Effector memory CD4-positive, alpha-beta T cell (primary cell): Measurements from ENCODE around the gene MYBBP1A.

Experiments used
- DNase-seq, 3 donors: peaks; one replicate each; pipeline ENCODE4 v3.0.0-alpha.2; 2020
- H3K27ac ChIP-seq: 2 replicates; pipeline ENCODE4 v1.7.0; 2013; ENCODE audit warnings: mild to moderate bottlenecking, low read length, moderate library complexity; ENCODE audit not compliant: insufficient read depth, poor library complexity, severe bottlenecking
- H3K27me3 ChIP-seq: replicated peaks from 2 replicates; pipeline ENCODE4 v1.7.0; 2013; ENCODE audit warnings: mild to moderate bottlenecking, low read length; ENCODE audit not compliant: insufficient read depth, control insufficient read depth, poor library complexity, severe bottlenecking
- H3K36me3 ChIP-seq: 2 replicates; pipeline ENCODE4 v1.7.0; 2013; ENCODE audit warnings: mild to moderate bottlenecking, low read length, moderate library complexity; ENCODE audit not compliant: control insufficient read depth, insufficient read depth
- H3K4me1 ChIP-seq: 2 replicates; pipeline ENCODE4 v1.7.0; 2013; ENCODE audit warnings: low read length, mild to moderate bottlenecking; ENCODE audit not compliant: control insufficient read depth, insufficient read depth, poor library complexity, severe bottlenecking
- H3K4me3 ChIP-seq: 2 replicates; pipeline ENCODE4 v1.7.0; 2013; ENCODE audit warnings: low read length, low read depth, mild to moderate bottlenecking; ENCODE audit not compliant: insufficient read depth, poor library complexity, severe bottlenecking
- H3K9me3 ChIP-seq: 2 replicates; pipeline ENCODE4 v1.7.0; 2013; ENCODE audit warnings: mild to moderate bottlenecking, low read length, moderate library complexity; ENCODE audit not compliant: control insufficient read depth

Gene MYBBP1A

DNA sequence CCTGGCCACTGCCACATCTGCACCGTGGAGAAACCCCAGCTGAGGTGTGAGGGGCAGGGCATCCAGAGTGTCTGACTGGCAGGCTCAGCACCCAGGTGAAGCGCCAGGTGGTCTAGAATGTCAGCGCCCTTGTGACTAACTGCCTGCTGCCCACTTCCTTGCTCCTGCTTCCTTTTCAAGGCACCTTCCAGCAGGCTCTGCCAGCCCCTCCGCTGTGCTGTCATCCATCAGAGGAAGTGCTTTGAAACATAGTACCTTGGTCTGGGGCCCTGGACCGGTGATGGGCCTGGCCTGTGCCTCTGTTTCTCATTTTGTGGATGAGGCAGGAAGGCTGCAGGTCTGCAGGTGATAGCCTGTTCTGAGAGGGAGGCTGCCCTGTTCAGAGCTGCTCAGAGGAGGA, 51.0 kb downstream of the MYBBP1A start:
- H3K27ac ChIP-seq: no peak overlapping the region
- H3K27me3 ChIP-seq: peaks cover 11% of the 10 kb centered on the region
- H3K9me3 ChIP-seq: no peaks in the 10 kb centered on the region
- H3K4me1 ChIP-seq: peaks cover 26% of the 10 kb centered on the region
- no peak for DNase-seq
- H3K4me3 ChIP-seq: no peak overlapping the region
- H3K36me3 ChIP-seq: no peaks in the 10 kb centered on the region

DNA sequence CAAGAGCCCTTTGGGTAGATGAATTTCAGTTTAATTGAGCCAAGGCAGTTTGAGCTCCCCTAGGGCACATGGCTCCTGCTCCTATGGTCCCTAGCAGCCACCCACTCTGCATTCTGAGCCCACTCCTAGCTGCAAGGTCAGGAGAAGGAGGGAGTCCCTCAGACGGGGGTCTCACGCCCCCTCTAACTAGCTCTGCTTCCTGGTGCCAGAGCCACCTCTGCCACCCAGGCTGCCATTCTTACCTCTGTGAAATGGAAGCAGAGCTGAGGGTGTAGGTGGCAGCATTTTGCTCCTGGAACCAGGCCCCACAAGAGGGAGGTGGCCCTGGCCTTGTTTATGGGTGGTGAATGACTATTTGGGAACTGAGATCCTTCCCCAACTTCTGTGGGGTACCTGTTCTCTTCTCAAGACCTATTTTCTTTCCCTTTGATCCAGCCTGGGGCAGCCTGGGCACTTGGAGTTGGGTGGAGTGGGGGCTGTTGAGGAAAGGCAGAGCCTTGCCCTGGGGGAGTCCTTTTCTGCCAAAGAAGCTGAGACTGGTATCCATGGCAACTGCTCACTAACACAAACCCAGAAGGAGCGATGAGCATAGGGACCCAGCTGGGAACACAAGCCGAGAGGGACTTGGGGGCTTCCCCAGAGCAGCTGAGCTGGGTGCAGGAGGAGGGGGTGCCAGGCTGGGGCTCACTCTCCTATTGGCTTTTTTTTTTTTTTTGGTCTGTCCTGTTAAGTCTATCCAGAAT, 51.7 kb downstream of the MYBBP1A start:
- Histone ChIP-seq H3K36me3 (no peaks in the 10 kb centered on the region), H3K27ac (no peak overlapping the region), H3K4me3 (no peak overlapping the region), H3K27me3 (peaks cover 11% of the 10 kb centered on the region), H3K9me3 (no peaks in the 10 kb centered on the region), H3K4me1 (peaks cover 27% of the 10 kb centered on the region)
- DNase-seq: no peak

DNA sequence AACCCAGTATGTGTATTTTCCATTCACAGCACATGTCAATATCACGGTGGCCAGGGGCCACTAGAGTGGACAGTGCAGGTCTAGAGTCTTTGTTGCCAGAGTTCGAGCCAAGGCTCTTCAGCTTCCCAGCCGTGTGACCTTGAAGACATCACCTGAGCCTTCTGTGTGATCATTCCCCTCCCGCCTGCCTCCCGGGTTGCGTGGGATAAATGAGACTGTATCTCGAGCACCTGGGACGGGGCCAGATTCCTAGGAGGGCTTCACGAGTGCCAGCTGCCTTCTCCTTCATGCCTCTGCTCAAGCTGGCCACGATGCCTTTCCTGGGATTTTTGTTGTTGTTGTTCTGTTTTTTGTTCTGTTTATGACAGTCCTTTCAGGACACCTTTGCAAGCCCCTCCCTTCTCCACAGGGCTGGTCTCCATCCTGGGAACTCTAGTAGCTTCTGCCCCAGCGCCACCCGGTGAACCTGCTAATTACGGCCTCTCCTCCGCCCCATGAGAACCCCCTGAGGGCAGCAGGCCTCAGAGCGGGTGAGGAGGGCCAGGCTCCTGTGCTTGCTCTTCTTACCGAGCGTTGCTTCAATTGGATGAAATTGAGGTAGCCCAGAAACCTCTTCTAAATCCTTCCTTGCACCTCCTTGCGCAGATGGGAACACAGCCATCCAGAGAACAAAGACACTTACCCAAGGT, 52.6 kb downstream of the MYBBP1A start:
- Histone ChIP-seq H3K36me3 (no peaks in the 10 kb centered on the region), H3K27ac (no peak overlapping the region), H3K4me3 (no peak overlapping the region), H3K4me1 (peaks cover 27% of the 10 kb centered on the region), H3K27me3 (peaks cover 11% of the 10 kb centered on the region), H3K9me3 (no peaks in the 10 kb centered on the region)
- DNase-seq: no peak

DNA sequence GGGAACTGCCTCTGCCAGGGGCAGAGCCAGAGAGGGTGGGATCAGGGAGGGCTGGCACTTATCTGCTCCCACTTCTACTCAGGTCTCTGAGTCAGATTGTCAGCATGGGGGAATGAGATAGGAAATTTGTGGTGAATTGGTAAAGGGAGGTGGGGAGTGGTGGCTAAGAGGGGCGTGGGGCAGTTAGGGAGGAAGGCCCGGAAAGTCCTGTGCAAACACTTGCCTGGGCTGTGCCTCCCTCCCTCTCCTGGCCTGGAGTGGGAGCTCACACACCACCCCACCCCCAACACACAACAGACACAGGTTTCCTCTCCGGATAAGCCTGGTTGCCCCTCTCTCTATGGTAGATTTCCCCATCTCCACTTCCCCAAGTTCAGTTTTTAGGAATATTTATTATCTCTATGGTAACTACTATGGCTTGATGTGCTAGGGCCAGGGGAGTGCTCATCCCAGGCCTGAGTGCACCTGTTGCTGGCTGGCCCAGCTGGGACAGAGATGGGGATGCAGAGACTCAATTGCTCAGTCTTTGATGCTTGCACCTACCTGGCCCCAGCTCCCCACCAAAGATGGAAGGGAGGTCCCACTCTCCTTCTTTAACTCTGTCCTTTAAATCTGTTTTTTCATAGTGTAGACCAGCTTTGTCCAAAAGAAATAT, 53.8 kb downstream of the MYBBP1A start:
- Histone ChIP-seq H3K9me3 (no peaks in the 10 kb centered on the region), H3K4me3 (no peak overlapping the region), H3K36me3 (no peaks in the 10 kb centered on the region), H3K27ac (no peak overlapping the region), H3K4me1 (peaks cover 27% of the 10 kb centered on the region), H3K27me3 (peaks cover 11% of the 10 kb centered on the region)
- no peak for DNase-seq

DNA sequence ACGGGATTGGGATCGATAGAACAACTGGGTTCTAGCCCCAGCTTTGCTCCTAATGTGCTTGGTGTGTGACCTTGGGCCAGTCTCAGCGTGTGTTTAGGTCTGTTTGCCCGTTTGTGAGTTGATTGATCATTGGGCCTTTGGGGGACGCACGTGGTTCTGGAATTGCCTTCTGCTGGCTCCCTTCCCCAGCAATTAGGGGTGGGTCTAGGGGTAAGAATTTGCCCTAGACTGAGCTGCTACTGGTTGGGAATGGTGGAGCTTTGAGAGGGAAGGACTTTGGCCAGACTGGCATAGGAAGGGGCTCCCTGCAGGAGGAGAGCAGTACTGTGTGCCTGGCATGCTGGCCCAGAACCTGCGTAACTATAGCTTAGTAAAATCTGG, 55.0 kb downstream of the MYBBP1A start:
- no peaks in the 10 kb centered on the region for H3K9me3 ChIP-seq
- peaks cover 27% of the 10 kb centered on the region for H3K4me1 ChIP-seq
- no peaks in the 10 kb centered on the region for H3K36me3 ChIP-seq
- peaks cover 11% of the 10 kb centered on the region for H3K27me3 ChIP-seq
- peak overlapping the region; percentile 59 for H3K4me3 ChIP-seq
- no peak for DNase-seq
- H3K27ac ChIP-seq: no peak overlapping the region

DNA sequence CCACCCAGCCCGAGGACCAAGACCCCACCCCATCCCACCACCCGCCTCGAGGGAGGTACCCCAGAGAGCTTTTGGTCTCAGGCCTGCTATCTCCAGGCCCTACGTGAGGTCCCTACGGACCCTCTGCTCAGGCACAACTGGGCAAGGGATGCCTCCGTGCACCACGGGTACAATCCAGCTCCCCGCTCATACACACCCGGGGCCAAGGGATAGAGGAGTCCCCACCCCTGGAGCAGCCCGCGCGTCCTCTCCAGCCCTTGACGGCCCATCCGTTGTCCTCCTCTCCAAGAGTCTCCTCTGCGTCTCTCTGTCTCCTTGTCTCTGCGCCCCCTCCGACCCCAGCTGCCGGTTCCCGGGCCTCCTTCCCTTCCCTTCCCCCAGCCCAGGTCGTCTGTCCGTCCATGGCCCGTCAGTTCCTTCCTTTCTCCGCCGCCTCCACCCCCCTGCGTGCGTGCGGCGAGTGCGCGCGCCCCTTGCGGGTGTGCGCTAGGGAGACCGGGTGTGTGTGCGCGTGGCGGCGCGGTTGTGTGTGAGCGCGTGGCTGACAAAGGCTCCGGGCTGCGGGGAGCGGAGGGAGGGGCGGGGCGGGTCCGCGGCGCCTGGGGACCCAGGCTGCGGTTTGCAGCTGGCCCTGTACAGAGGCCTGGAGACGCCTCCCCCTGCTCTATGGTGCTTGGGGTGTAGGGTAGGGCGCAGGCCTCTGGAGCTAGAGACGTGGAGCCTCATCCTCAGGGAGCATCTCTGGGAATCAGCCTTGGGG, 55.6 kb downstream of the MYBBP1A start:
- H3K27ac ChIP-seq: no peak overlapping the region
- H3K9me3 ChIP-seq: no peaks in the 10 kb centered on the region
- H3K4me1 ChIP-seq: peaks cover 27% of the 10 kb centered on the region
- no peaks in the 10 kb centered on the region for H3K36me3 ChIP-seq
- peak overlapping the region; percentile 59 for H3K4me3 ChIP-seq
- H3K27me3 ChIP-seq: peaks cover 11% of the 10 kb centered on the region
- DNase-seq: no peak

DNA sequence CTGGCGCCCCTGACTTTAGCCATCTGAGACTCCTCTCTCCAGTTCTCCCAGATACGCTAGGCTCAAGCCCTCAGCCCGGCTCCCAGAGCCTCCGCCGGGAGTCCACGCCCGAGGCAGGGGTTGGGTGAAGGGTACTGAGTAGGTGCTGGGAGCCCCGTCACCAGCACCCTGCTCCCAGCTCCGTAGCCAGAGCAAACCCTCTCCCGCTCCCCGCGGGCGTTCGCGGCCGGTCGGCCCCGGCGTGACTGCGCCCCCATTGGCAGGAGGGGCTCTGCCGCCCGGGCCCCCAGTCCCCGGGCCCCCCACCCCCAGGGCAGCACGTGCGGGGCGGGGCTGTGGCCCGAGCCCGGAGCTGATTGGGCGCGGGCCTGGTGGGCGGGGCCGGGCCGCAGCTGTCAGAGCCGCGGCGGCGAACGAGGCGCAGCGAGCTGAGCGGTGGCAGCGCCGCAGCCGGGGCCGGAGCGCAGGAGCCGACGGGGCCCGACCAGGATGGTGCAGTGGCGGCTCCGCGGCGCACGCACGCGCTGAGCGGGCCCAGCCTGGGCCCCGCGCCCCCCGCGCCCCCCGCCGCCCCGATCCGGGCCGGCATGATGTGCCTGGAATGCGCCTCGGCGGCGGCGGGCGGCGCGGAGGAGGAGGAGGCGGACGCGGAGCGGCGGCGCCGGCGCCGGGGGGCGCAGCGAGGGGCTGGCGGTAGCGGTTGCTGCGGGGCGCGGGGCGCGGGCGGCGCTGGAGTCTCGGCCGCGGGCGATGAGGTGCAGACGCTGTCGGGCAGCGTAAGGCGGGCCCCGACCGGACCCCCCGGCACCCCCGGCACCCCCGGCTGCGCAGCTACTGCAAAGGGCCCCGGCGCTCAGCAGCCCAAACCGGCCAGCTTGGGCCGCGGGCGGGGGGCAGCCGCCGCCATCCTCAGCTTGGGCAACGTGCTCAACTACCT, 56.5 kb downstream of the MYBBP1A start, which contains the start of gene SPNS2:
Gene SPNS2, plus strand, starts transcription at position 421 of the 937 bp plus-strand sequence. Its CDS starts 167 bp downstream, at position 588.
- peak within 1 kb of the TSS; percentile 59 for H3K4me3 ChIP-seq
- H3K27ac ChIP-seq: no peak within 1 kb of the TSS
- H3K9me3 ChIP-seq: no peaks in the 10 kb centered on the region
- H3K4me1 ChIP-seq: peaks cover 22% of the 10 kb centered on the region
- peaks cover 11% of the 10 kb centered on the region for H3K27me3 ChIP-seq
- peak; percentile 23 to 40 (median 34) for DNase-seq
- H3K36me3 ChIP-seq: no peaks in the 10 kb centered on the region

DNA sequence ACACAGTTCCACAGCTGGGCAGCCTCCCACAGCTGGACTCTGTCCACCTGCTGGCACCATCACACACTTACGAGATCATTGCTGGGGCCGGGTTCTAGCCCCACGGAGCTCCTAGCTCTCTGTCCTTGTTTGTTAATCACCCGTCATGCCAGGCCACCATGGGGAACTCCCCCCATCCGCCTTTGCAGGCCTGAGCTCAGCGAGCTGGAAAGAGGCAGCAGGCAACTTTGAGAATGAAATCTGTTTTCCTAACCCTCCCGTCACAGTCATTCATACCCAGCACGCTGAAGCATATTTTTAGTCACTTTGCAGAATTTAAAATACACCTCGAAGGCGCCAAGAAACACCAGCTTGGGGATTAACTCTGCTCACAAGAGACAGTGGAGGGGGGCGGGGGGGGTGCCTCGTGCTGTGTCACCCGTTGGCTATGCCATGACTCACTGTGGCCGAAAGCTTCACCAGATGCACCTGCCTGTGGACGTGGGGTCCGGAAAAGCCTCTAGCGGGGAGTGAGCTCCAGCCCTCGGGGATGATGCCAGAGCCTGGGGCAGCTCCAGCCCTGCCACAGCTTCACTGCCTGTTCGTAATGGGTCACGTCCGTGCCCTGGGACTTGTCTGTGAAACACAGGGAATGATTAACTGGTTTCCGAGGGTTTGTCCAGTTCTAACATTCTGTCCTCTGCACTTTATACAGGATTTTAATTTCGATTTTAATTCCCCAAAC, 57.9 kb downstream of the MYBBP1A start:
- no peaks in the 10 kb centered on the region for H3K9me3 ChIP-seq
- no peak overlapping the region for H3K27ac ChIP-seq
- DNase-seq: no peak
- peaks cover 22% of the 10 kb centered on the region for H3K4me1 ChIP-seq
- no peak overlapping the region for H3K4me3 ChIP-seq
- H3K36me3 ChIP-seq: no peaks in the 10 kb centered on the region
- peaks cover 5% of the 10 kb centered on the region for H3K27me3 ChIP-seq
